Central memory CD4-positive, alpha-beta T cell (primary cell): ENCODE data around the gene GALP.
"Not testable (repeated sequence)": the region's sequence is repeated elsewhere in the genome, so short reads cannot be mapped to it uniquely, and the experiment has no call there.

ENCODE experiments used
- DNase-seq: peaks from one replicate; pipeline ENCODE4 v3.0.0; 2022

GALP gene

GRCh38 chr19:56193981-56194640, 18.3 kb downstream of the GALP start:
- DNase-seq: no peak

- DNase-seq: not testable (repeated sequence)
Observed at GRCh38 chr19:56197646-56198045, 21.8 kb downstream of the GALP start, which contains the start of gene ZSCAN5B. Gene ZSCAN5B, minus strand, starts transcription at chr19:56197783. Its CDS starts 4,731 bp downstream, at chr19:56193052.

GRCh38 chr19:56199687-56200086, 23.9 kb downstream of the GALP start:
- DNase-seq: no peak

- DNase-seq: no peak
Observed at GRCh38 chr19:56201973-56202372, 26.2 kb downstream of the GALP start, which contains the start of gene ZSCAN5C. Gene ZSCAN5C, plus strand, starts transcription at chr19:56202273. Its CDS starts 3,641 bp downstream, at chr19:56205914.

- not testable (repeated sequence) for DNase-seq
Observed at GRCh38 chr19:56207581-56207980, 31.8 kb downstream of the GALP start.

- no peak for DNase-seq
Observed at GRCh38 chr19:56209091-56209490, 33.3 kb downstream of the GALP start.

- not testable (repeated sequence) for DNase-seq
Observed at GRCh38 chr19:56210036-56210435, 34.2 kb downstream of the GALP start.

- DNase-seq: no peak
Observed at GRCh38 chr19:56211718-56212117, 35.9 kb downstream of the GALP start.

- no peak for DNase-seq
Observed at GRCh38 chr19:56217039-56217949, 41.5 kb downstream of the GALP start.

GRCh38 chr19:56218961-56219360, 43.2 kb downstream of the GALP start:
- no peak for DNase-seq

- DNase-seq: not testable (repeated sequence)
Observed at GRCh38 chr19:56221442-56221841, 45.6 kb downstream of the GALP start.

GRCh38 chr19:56221851-56222250, 46.0 kb downstream of the GALP start:
- no peak for DNase-seq

GRCh38 chr19:56222901-56223300, 47.1 kb downstream of the GALP start:
- DNase-seq: no peak

- DNase-seq: no peak
Observed at GRCh38 chr19:56223481-56223880, 47.7 kb downstream of the GALP start.
